ENCODE data around the gene GSK3B. TPM values are rescaled to one million over a fixed set of nuclear protein-coding genes. Genes with fewer than 3 reads are reported as not detected.

The GSK3B gene
- total RNA-seq, 2 experiments from 2014 or later, result 39.8 to 42.6 TPM

DNA sequence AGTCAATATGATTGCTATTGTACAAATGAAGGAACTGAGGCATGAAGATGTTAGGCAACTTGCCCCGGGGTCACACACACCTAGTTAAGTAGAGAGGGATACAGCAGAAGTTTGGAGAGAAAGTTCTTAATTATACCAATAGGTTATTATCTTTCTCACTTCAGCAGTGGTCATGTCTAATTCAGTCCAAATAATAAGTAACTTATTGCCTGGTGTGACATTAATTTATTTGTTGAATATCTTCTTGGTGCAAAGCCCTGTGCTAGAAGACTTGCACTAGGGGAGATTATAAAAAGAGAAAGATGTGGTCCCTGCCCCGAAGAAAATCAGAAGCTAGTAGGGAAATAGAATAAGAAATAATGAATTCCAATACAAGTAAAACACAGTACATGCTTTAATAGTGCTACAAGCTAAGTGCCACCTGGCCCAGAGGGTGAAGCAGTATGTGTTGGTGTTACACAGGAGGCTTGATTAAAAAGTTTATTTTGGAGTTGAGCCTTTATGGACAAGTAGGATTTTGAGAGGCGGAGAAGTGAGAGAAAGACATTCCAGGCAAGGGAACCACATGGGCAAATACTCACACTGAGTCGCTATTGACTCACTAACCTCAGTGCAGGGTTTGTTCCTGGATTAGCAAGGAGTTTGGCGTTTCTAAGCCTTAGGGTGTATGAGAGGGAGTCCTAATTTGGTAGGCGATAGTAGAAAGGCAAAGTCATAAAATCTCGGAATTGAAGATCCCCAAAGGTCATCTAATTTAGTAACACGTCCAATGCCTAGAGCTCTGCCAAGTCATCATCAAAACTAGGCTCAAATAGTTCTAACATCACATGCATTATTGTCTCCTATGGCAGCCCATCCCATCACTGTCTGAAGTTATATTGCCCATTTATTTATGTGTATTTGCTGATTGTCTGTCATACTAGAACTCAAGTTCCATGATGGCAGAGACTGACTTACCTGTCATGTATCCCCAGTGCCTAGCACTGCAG is 19.2 kb upstream of the GSK3B start:
- no peak overlapping the region for H3K4me3 Mint-ChIP-seq
- peaks cover 2% of the 10 kb centered on the region for H3K36me3 Mint-ChIP-seq
- ATAC-seq (ENCODE audit: low read depth) (no peak), DNase-seq (no peak)
- H3K4me1 Mint-ChIP-seq, result peaks cover 3% of the 10 kb centered on the region
- H3K27ac Mint-ChIP-seq, result no peak overlapping the region
- peaks cover 7% of the 10 kb centered on the region for H3K27me3 Mint-ChIP-seq
- POLR2A ChIA-PET, result interaction anchor here (1.2 kb wide), 1 partner anchor 18 kb away, joined by 3 read pairs; no protein-coding TSS in a partner anchor
- peaks cover 6% of the 10 kb centered on the region for H3K9me3 Mint-ChIP-seq

DNA sequence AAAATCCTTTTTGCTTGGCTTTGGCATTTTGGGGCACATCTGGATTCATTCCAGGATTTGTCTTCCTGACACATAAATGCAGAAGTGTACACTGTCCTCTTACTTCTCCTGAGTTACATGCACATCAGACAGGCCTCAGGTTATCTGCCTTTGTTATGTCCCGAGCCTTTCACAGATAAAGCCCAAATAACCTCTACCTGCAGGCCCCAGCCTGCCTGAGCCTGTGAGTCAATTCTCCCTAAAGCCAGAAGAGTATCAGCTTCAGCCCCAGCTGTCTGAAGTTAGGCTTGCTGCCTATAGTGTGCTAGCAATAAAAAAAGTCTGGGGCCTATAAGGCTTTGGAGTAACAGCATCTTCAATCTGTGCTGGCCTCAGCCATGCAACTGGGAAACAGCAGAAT is 17.7 kb upstream of the GSK3B start:
- Mint-ChIP-seq H3K36me3 (peaks cover 4% of the 10 kb centered on the region), H3K9me3 (peaks cover 4% of the 10 kb centered on the region), H3K27ac (no peak overlapping the region), H3K4me3 (no peak overlapping the region), H3K4me1 (peaks cover 3% of the 10 kb centered on the region), H3K27me3 (peaks cover 7% of the 10 kb centered on the region)
- DNase-seq, result no peak
- ATAC-seq (ENCODE audit: low read depth), result no peak
- POLR2A ChIA-PET, result no interaction called here

DNA sequence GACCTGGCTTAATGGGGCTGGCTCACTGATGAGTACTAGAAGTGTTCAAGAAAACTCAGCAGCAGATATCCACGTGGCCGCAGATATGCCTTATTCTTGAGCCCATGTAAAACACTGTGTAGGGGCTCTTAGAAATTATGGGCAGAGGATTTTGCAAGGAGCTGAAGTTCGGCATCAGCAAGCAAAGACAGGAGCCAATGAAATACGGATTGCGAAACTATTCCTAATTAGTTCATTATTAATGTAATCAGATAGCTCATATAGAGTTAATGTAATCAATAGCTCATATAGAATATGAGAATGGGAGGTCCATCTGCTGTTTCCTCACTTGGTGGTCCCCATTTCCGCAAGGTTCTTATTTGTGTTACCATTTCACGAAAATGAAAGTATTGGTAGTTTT is 9.0 kb upstream of the GSK3B start:
- no peak for ATAC-seq (ENCODE audit: low read depth)
- no peaks in the 10 kb centered on the region for H3K27me3 Mint-ChIP-seq
- no peak for DNase-seq
- POLR2A ChIA-PET, result no interaction called here
- H3K9me3 Mint-ChIP-seq, result no peaks in the 10 kb centered on the region
- peaks cover 25% of the 10 kb centered on the region for H3K36me3 Mint-ChIP-seq
- no peak overlapping the region for H3K4me3 Mint-ChIP-seq
- no peak overlapping the region for H3K27ac Mint-ChIP-seq
- peaks cover 7% of the 10 kb centered on the region for H3K4me1 Mint-ChIP-seq

DNA sequence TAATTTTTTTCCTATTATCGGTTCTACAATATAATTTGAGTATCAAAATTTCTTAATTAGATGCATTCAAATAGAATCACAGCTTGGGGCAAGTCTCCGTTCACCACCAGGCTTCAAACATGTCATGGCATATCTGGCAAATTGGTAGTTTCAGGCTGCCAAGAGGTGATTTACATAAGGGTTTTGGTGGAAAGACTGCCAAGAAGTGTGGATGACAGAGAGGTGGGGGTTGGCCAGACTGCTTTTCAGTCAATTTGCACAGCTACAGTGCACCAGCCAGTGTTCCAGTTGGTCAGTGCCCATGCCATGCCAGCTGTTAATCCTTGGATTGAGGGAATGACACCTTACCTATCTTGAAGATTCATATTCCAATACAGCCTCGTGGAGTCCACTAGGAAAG is 8.4 kb upstream of the GSK3B start:
- no peak for DNase-seq
- Mint-ChIP-seq H3K27ac (no peak overlapping the region), H3K27me3 (no peaks in the 10 kb centered on the region), H3K9me3 (no peaks in the 10 kb centered on the region), H3K4me3 (no peak overlapping the region), H3K4me1 (peaks cover 7% of the 10 kb centered on the region), H3K36me3 (peaks cover 26% of the 10 kb centered on the region)
- no peak for ATAC-seq (ENCODE audit: low read depth)
- POLR2A ChIA-PET, result no interaction called here

DNA sequence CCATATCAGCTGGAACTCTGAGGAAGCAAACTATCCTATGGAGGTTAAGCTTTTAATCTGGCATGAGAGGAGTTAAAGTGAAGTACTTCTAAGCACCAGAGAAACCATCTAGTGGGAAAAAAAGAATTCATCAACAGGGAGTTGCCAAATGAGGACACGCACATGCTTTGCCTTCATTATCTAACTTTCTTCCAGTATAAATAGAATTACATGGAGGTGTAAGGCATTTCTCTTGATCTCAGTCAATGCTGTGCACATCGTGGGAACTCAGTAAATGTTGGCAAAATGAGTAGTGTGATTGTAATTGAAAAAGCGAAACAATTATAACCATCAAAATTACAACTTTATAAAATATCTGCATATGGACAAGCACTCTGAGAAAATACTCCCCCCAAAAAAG is 8.0 kb upstream of the GSK3B start:
- no peak for ATAC-seq (ENCODE audit: low read depth)
- POLR2A ChIA-PET, result no interaction called here
- DNase-seq, result no peak
- Mint-ChIP-seq H3K36me3 (peaks cover 26% of the 10 kb centered on the region), H3K27me3 (no peaks in the 10 kb centered on the region), H3K4me1 (peaks cover 9% of the 10 kb centered on the region), H3K9me3 (no peaks in the 10 kb centered on the region), H3K4me3 (no peak overlapping the region), H3K27ac (no peak overlapping the region)

DNA sequence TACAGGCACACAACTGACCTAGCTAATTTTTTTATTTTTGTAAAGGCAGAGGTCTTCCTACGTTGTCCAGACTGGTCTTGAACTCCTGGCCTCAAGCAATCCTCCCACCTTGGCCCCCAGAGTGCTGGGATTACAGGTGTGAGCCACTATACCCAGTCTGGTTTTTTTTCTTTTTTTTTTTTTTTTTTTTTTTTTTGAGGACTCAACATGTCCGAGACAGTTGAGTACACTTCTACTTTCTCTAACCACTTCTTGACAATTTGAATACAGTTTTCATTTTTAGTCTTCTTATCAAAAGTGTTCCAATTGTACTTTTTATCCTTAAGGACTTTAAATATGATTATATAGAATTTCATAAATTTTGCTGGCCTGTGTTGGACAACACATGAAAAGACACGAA is 7.4 kb upstream of the GSK3B start:
- Mint-ChIP-seq H3K27ac (no peak overlapping the region), H3K4me3 (no peak overlapping the region), H3K27me3 (no peaks in the 10 kb centered on the region), H3K9me3 (no peaks in the 10 kb centered on the region), H3K36me3 (peaks cover 26% of the 10 kb centered on the region), H3K4me1 (peaks cover 14% of the 10 kb centered on the region)
- no peak for ATAC-seq (ENCODE audit: low read depth)
- no peak for DNase-seq
- POLR2A ChIA-PET, result no interaction called here

DNA sequence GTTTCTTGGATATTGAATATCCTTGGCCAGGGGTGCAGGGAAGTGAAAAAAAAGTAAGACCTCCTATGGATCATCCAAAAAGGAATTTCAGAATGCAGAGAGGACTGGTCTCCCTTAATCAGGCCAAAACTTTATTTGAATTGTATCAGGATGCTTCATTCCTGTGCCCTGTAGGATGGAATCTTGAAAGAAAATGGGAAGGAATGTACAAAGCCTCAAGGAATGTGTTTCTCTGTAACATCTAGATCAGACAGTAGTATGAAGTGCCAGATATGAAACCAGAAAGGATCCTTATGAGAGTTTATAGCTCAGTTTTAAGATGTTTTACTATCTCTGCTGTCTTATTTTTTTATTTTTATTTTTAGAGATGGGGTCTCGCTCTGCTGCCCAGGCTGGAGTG is 6.5 kb upstream of the GSK3B start:
- no peak for ATAC-seq (ENCODE audit: low read depth)
- Mint-ChIP-seq H3K27ac (no peak overlapping the region), H3K4me1 (peaks cover 18% of the 10 kb centered on the region), H3K9me3 (no peaks in the 10 kb centered on the region), H3K4me3 (no peak overlapping the region), H3K27me3 (no peaks in the 10 kb centered on the region), H3K36me3 (peaks cover 26% of the 10 kb centered on the region)
- DNase-seq, result no peak
- POLR2A ChIA-PET, result no interaction called here

DNA sequence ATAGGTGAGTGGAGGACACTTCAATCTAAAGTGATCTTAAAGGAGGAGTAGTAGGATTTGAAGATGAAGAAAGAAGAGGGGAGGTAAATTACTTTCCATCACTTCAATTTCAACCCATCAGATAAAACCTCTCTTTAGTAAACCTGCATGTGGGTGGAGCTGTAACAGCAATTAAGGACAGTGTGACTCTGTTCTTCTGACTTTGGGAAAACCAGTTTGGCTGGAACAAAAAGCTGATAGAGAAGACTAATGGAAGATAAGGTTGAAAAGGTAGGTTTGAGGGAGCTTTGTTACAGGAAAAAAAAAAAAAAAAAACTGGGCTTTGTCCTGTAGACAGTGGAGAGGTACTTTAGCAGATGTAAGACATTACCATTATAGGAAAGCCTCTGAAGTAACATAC is 4.5 kb upstream of the GSK3B start:
- no peaks in the 10 kb centered on the region for H3K27me3 Mint-ChIP-seq
- no peak overlapping the region for H3K4me3 Mint-ChIP-seq
- POLR2A ChIA-PET, result interaction anchor here (0.6 kb wide), 1 partner anchor 186 kb away, joined by 4 read pairs; no protein-coding TSS in a partner anchor
- ATAC-seq (ENCODE audit: low read depth) (no peak), DNase-seq (no peak)
- peaks cover 18% of the 10 kb centered on the region for H3K4me1 Mint-ChIP-seq
- no peaks in the 10 kb centered on the region for H3K9me3 Mint-ChIP-seq
- no peak overlapping the region for H3K27ac Mint-ChIP-seq
- peaks cover 26% of the 10 kb centered on the region for H3K36me3 Mint-ChIP-seq

DNA sequence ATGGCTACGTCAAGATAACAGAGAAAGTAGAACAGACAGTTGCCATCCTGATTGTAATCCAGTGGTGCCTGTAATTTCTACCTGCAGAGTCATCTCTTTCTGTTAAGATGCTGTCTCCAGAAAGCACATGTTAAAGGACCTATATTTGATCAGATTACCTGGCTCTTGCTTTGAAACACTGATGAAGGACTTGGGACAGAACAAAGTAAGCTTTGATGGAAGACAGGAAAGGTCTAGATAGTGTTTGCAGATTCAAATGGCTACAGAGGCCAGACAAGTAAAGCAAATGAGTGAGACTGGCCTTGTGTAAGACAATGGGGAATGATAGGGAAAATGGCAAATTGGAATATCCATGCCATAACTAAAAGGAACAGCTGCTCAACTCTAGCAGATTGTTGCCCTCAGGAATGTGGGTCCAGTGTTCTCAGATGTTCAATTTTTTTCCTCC is 1.8 kb upstream of the GSK3B start:
- H3K9me3 Mint-ChIP-seq, result no peaks in the 10 kb centered on the region
- H3K27me3 Mint-ChIP-seq, result no peaks in the 10 kb centered on the region
- DNase-seq (no peak), ATAC-seq (ENCODE audit: low read depth) (no peak)
- POLR2A ChIA-PET, result interaction anchor here (0.6 to 4.0 kb wide), 27 partner anchors 8 to 632 kb away, joined by 3 to 43 read pairs (median 4); partner anchors contain the start of genes CD80, COX17, LRRC58 and NDUFB4
- H3K27ac Mint-ChIP-seq, result no peak overlapping the region
- H3K4me3 Mint-ChIP-seq, result no peak overlapping the region
- peaks cover 20% of the 10 kb centered on the region for H3K36me3 Mint-ChIP-seq
- peaks cover 18% of the 10 kb centered on the region for H3K4me1 Mint-ChIP-seq

DNA sequence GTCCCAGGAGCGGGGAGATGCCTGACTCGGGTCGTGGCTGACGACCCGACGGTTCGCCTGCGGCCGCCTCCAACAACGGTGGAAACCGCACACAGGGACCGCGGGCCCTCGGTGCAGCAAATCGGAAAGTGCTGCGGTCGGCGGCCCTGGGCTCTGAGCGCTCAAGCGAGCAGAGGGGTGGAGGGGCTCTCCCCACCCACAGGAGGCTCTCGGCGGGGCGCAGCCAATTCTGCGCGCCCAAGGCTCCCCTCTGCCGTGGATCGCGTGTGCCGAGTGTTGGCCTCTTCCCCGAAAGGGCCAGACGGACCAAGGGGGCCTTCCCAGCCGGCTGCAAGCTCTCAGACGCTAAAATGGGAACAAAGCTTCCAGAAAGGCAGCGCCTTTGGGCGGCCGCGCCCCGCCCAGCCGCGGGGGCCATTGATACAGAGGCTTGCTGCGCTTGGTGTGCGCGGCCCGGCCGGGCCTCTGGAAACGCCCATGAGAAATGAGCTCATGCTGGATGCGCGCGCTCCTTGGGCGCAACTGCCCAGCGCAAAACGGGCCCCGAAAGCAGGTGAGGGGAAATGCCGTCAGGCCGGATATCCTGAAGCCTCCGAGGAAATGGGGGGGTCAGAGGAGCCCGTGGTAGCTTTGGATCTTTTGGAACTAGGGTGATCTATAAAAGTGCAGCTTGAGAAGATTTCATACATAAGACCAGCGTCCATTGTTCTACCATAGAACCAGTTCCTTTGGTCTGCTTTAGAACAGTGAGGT is 1.2 kb upstream of the GSK3B start:
- POLR2A ChIA-PET, result interaction anchor here (0.6 to 4.0 kb wide), 30 partner anchors 9 to 632 kb away, joined by 3 to 43 read pairs (median 4); partner anchors contain the start of genes CD80, COX17, LRRC58 and NDUFB4

DNA sequence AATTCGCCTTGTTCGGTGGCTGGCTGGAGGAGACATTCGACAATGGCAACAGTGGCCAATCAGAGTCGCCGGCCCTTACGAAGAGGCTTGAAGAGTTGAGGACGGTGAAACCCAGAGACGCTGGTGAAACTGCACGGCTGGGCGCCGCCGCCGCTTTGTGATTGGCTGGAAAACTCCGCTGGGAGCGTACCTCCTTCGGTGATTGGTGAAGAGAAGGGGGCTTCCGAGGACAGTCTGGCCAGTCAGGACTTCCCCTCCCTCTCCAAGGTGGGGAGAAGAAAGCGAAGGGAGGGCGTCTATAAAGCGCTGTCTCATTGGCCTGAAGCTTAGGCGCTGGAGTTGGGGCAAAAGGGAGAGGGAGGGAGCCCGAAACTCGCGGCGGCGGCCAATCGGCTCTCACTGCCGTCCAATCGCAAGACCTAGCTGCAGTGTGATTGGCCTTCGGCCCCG is 554 bp upstream of the GSK3B start:
- Mint-ChIP-seq H3K27ac (no peak overlapping the region), H3K27me3 (no peaks in the 10 kb centered on the region), H3K4me3 (no peak overlapping the region), H3K36me3 (peaks cover 12% of the 10 kb centered on the region), H3K4me1 (peaks cover 18% of the 10 kb centered on the region), H3K9me3 (no peaks in the 10 kb centered on the region)
- DNase-seq, result peak; percentile 97
- POLR2A ChIA-PET, result interaction anchor here (0.7 to 4.0 kb wide), 22 partner anchors 9 to 631 kb away, joined by 3 to 43 read pairs (median 6); partner anchors contain the start of genes CD80, LRRC58, NDUFB4 and POGLUT1
- peak; percentile 74 for ATAC-seq (ENCODE audit: low read depth)

More for the DNA sequence above, 1.2 kb upstream of the GSK3B start:
- Mint-ChIP-seq H3K36me3 (peaks cover 15% of the 10 kb centered on the region), H3K27me3 (no peaks in the 10 kb centered on the region), H3K4me1 (peaks cover 18% of the 10 kb centered on the region), H3K9me3 (no peaks in the 10 kb centered on the region), H3K27ac (no peak overlapping the region), H3K4me3 (no peak overlapping the region)
- DNase-seq (peak; percentile 91), ATAC-seq (ENCODE audit: low read depth) (peak; percentile 44)

DNA sequence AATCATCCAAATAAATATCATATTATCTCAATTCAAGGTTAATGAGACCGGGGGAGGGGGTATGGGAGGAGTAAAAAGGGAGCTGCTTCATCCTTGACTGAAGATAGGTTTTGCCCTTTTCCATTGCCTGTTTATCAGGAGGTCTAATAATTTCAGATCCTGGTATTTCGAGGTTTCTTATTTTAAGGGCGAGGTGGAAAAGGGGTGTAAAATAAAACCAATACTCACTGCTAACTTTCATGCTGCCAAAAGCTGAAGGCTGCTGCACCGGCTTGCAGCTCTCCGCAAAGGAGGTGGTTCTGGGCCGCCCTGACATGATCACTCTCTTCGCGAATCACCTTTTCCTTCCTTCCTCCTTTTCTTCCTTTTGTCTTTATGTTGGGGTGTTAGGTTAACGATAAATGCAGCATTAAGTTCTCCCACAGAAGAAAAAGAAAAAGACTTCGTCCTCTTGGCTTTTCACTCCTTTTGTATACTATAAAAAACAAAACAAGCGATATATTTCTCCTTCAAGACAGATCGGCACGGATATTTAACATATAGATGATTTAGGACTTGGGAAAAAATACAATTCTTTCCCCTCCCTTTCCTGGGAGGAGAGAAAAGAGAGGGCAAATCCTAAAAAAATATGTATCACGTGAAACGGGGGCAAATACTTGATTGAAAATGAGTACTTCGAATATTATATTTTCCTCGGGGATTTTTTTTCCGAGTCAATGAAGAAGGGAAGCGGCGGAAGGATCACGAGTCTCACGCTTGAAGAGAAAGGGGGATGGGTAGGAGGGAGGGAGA is 932 bp downstream of the GSK3B start:
- peaks cover 20% of the 10 kb centered on the region for H3K4me1 Mint-ChIP-seq
- no peaks in the 10 kb centered on the region for H3K27me3 Mint-ChIP-seq
- no peaks in the 10 kb centered on the region for H3K9me3 Mint-ChIP-seq
- ATAC-seq (ENCODE audit: low read depth) (no peak), DNase-seq (no peak)
- H3K27ac Mint-ChIP-seq, result no peak overlapping the region
- H3K4me3 Mint-ChIP-seq, result no peak overlapping the region
- POLR2A ChIA-PET, result interaction anchor here (1.0 to 4.0 kb wide), 13 partner anchors 41 to 630 kb away, joined by 3 to 43 read pairs (median 9); partner anchors contain the start of genes CD80, LRRC58, NDUFB4 and TIMMDC1
- peaks cover 11% of the 10 kb centered on the region for H3K36me3 Mint-ChIP-seq

Data from activated naive CD8-positive, alpha-beta T cell treated with anti-CD3 and anti-CD28 coated beads, Interleukin-2, amount 10 ng/mL, durations not matched to agents 7 days and 5 days (primary cell).